K562 (cell line): ENCODE data around the gene RNF135. TPM values are rescaled to one million over a fixed set of nuclear protein-coding genes. Genes with fewer than 3 reads are reported as not detected.
"Not testable (repeated sequence)": the region's sequence is repeated elsewhere in the genome, so short reads cannot be mapped to it uniquely, and the experiment has no call there.

Source experiments
- ATAC-seq: fragments of 200-7000 bp; cut with Tn5 transposase; 3 replicates; pipeline ENCODE4 v1.9.1; 2020; ENCODE audit warnings: moderate library complexity
- BruUV-seq: library from RNA; stranded (reverse); fragments of 400-500 nt; replicated peaks from 2 replicates; lab custom pipeline; 2021; lab: Mats Ljungman, UMichigan
- CTCF ChIA-PET: fragments of 300-600 bp; formaldehyde crosslinking; extraction: SDS; loops from one replicate; lab custom pipeline; 2021; ENCODE audit warnings: low intra/inter-chr PET ratio; lab: Yijun Ruan, JAX
- POLR2A ChIA-PET: fragments of 300-600, 350-650 bp; sonication (Branson Sonifier 250); formaldehyde crosslinking; extraction: SDS; loops from one replicate; lab custom pipeline; 2021; ENCODE audit warnings: antibody characterized with exemption, inconsistent platforms; lab: Yijun Ruan, JAX
- DNase-seq, 4 experiments: peaks; one replicate each; pipeline versions ENCODE4 v3.0.0 to v3.0.0-alpha.2; 2011 to 2018; ENCODE audit warnings: low spot score in 3 of 4, mixed read lengths in 3 of 4; ENCODE audit errors: extremely low read depth in 1 of 4
- FAIRE-seq: peaks from 2 replicates; lab custom pipeline; 2011; peaks lifted over from hg19 to GRCh38; lab: Jason Lieb, UNC
- H2AFZ ChIP-seq: 2 replicates; pipeline ENCODE4 v1.6.0; 2011; ENCODE audit warnings: low read depth, low read length, control low read depth, inconsistent platforms
- H3K27ac ChIP-seq: fragments of 200-600 bp; 3 replicates; pipeline ENCODE4 v1.8.0; 2011; ENCODE audit warnings: low read depth, mild to moderate bottlenecking, control low read depth, inconsistent platforms, low read length, moderate library complexity, mixed read lengths; ENCODE audit errors: extremely low read depth
- H3K27me3 ChIP-seq, 2 experiments: fragments of 300-600 bp in 1 of 2; 2 replicates in 1 of 2; 3 replicates in 1 of 2; pipeline versions ENCODE4 v1.6.0 to v1.8.0; 2011; ENCODE audit warnings: inconsistent platforms in 2 of 2, low read length in 2 of 2, mild to moderate bottlenecking in 1 of 2, mixed read lengths in 1 of 2, moderate library complexity in 1 of 2; ENCODE audit not compliant: control insufficient read depth in 2 of 2, insufficient read depth in 2 of 2
- H3K36me3 ChIP-seq: fragments of 300-600 bp; 3 replicates; pipeline ENCODE4 v1.8.0; 2011; ENCODE audit warnings: mild to moderate bottlenecking, low read length, inconsistent platforms; ENCODE audit not compliant: control insufficient read depth, insufficient read depth
- H3K4me1 ChIP-seq, 2 experiments: fragments of 200-600 bp in 1 of 2; replicated peaks in 1 of 2; 2 replicates in 1 of 2; 3 replicates in 1 of 2; pipeline versions ENCODE4 v1.5.1 to v1.8.0; 2011; ENCODE audit warnings: inconsistent platforms in 2 of 2, low read length in 2 of 2, mild to moderate bottlenecking in 1 of 2, mixed read lengths in 1 of 2, moderate library complexity in 1 of 2; ENCODE audit not compliant: control insufficient read depth in 2 of 2, insufficient read depth in 2 of 2
- H3K4me2 ChIP-seq: 2 replicates; pipeline ENCODE4 v1.6.1; 2011; ENCODE audit warnings: low read length, control low read depth, inconsistent platforms, mixed read lengths; ENCODE audit not compliant: insufficient read depth
- H3K4me3 ChIP-seq: fragments of 200-600 bp; sonication (generic), shearing (Covaris generic); 2 replicates; pipeline ENCODE4 v1.5.1; 2016; ENCODE audit warnings: control low read depth, inconsistent platforms
- H3K79me2 ChIP-seq: fragments of 200-600 bp; 3 replicates; pipeline ENCODE4 v1.8.0; 2011; ENCODE audit warnings: low read length, inconsistent platforms; ENCODE audit not compliant: control insufficient read depth, insufficient read depth
- H3K9ac ChIP-seq, 2 experiments: 2 replicates each; pipeline versions ENCODE4 v1.6.0 to v1.6.1; 2011; ENCODE audit warnings: low read depth in 2 of 2, low read length in 2 of 2, control low read depth in 1 of 2, inconsistent platforms in 1 of 2, mild to moderate bottlenecking in 1 of 2, mixed read lengths in 1 of 2; ENCODE audit not compliant: insufficient read depth in 1 of 2
- H3K9me1 ChIP-seq: one replicate; pipeline ENCODE4 v1.6.0; 2011; ENCODE audit warnings: inconsistent platforms, mild to moderate bottlenecking, low read length, moderate library complexity; ENCODE audit not compliant: control insufficient read depth, insufficient read depth
- H3K9me3 ChIP-seq: replicated peaks from 2 replicates; pipeline ENCODE4 v1.5.1; 2011; ENCODE audit warnings: low read depth, low read length, inconsistent platforms; ENCODE audit not compliant: control insufficient read depth, insufficient read depth
- H4K20me1 ChIP-seq: replicated peaks from 2 replicates; pipeline ENCODE4 v1.6.1; 2011; ENCODE audit warnings: low read length, inconsistent platforms, mixed read lengths; ENCODE audit not compliant: control insufficient read depth, insufficient read depth
- C11orf30 ChIP-seq: fragments of 450-650 bp; IDR thresholded peaks from 2 replicates; pipeline ENCODE4 v1.6.1; 2016; ENCODE audit warnings: low read depth, mild to moderate bottlenecking
- CEBPB ChIP-seq: fragments of 450-650 bp; IDR thresholded peaks from 2 replicates; pipeline ENCODE4 v1.6.1; 2016; ENCODE audit warnings: missing genetic modification characterization, missing compliant biosample characterization
- ETV1 ChIP-seq: fragments of 450-650 bp; conservative IDR thresholded peaks from 2 replicates; pipeline ENCODE4 v1.6.1; 2016; ENCODE audit warnings: missing genetic modification characterization, control low read depth, low read depth, missing compliant biosample characterization
- MAFF ChIP-seq: IDR thresholded peaks from 2 replicates; pipeline ENCODE4 v1.6.1; 2012; ENCODE audit warnings: low read length, improper control_type of control experiment
- MAFG ChIP-seq: fragments of 450-650 bp; conservative IDR thresholded peaks from 2 replicates; pipeline ENCODE4 v1.6.1; 2016; ENCODE audit warnings: missing genetic modification characterization, missing compliant biosample characterization
- PHB ChIP-seq: fragments of 250-450 bp; sonication (Bioruptor Pico); IDR thresholded peaks from 2 replicates; pipeline ENCODE4 v1.5.0; 2021
- SMARCB1 ChIP-seq: IDR thresholded peaks from 2 replicates; pipeline ENCODE4 v1.6.1; 2011; ENCODE audit warnings: improper control_type of control experiment, low read depth; ENCODE audit not compliant: insufficient read length
- ZNF316 ChIP-seq: fragments of 450-650 bp; IDR thresholded peaks from 2 replicates; pipeline ENCODE4 v1.6.1; 2016
- WGBS: fragments of 100-300 bp; shearing (Covaris generic); methylation state at CpG from one replicate; pipeline ENCODE4 v1.1.6; 2016; ENCODE audit warnings: low coverage, mixed read lengths; ENCODE audit not compliant: insufficient coverage; ENCODE audit errors: missing lambda C conversion rate; 5-methylcytosine and 5-hydroxymethylcytosine counted together
- in situ Hi-C: fragments of 300-500 bp; cut with MboI; formaldehyde crosslinking; loops from 4 replicates; pipeline ENCODE4 v1.15.0; 2018; ENCODE audit warnings: inconsistent platforms, mixed read lengths
- intact Hi-C: fragments of 100-400 bp; cut with micrococcal nuclease; formaldehyde crosslinking; loops from 2 replicates; pipeline ENCODE4 v1.14.2; 2022
- polyA plus RNA-seq, 8 experiments: library from polyadenylated mRNA; depleted of rRNA in 4 of 8; stranded (reverse) in 5 of 8; unstranded in 3 of 8; fragments of >200 nt; fragmentation: Nextera tagmentation in 2 of 8; fragmentation: Illumina TruSeq in 1 of 8; extraction: Ambion mirVana in 2 of 8; extraction: Trizol in 1 of 8; gene quantifications; 2 replicates each; pipeline versions ENCODE4 v1.2.1 to v1.2.3, GENCODE V29; 2011 to 2014; ENCODE audit warnings: inconsistent platforms in 1 of 8, missing spikeins in 1 of 8
- total RNA-seq, 7 experiments: library from RNA; depleted of rRNA in 6 of 7; stranded (reverse); fragments of >200 nt in 6 of 7; fragmentation: Illumina TruSeq in 2 of 7; extraction: Trizol in 2 of 7; gene quantifications; 2 replicates each; pipeline versions ENCODE4 v1.2.1 to v1.2.3, GENCODE V29; 2011 to 2021; ENCODE audit warnings: low replicate concordance in 1 of 7

RNF135 gene
- total and polyA plus RNA-seq, 9 of the 15 experiments (the other 6 are each of a cell fraction or from before 2014, with no cell fraction given): 0.08 TPM; not detected in 8

DNA sequence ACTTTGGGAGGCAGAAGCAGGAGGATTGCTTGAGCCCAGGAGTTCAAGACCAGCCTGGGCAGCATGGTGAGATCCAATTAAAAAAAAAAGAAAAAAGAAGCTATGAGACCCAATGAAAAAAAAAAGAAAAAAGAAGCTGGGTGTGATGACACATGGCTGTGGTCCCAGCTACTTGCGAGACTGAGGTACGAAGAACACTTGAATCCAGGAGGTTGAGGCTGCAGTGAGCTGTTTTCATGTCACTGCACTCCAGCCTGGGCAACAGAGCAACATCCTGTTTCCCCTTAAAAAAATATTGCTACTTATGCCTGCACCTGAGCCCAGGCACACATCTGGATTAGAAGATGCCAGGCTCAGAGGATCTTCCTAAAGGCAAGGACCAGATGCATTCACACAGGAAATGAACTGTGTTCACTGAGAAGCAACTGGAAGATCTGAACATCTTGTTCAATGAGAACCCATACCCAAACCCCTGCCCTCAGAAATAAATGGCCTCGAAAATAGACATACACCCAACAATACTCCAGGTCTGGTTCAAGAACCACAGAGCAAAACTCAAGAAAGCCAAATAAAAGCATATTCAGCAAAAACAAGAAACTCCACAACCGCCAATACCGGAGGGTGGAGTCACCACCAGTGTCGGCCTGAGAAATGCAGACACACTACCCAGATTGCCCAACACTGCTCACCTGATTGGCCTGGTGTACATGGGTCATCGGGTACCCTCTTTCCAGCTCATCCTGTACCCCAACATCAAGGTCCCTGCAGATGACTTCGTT, 4.4 kb downstream of the RNF135 start:
- 12% methylated on average over 8 of the region's 8 CpGs for WGBS

DNA sequence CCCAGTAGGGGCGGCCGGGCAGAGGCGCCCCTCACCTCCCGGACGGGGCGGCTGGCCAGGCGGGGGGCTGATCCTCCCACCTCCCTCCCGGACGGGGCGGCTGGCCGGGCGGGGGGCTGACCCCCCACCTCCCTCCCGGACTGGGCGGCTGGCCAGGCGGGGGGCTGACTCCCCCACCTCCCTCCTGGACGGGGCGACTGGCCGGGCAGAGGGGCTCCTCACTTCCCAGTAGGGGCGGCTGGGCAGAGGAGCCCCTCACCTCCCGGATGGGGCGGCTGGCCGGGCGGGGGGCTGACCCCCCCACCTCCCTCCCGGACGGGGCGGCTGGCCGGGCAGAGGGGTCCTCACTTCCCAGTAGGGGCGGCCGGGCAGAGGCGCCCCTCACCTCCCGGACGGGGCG, 9.1 kb downstream of the RNF135 start:
- WGBS: no CpG with 5 or more reads among the region's 33 CpGs
- H3K9me3 ChIP-seq, H2AFZ ChIP-seq, ATAC-seq, H3K27me3 ChIP-seq, H3K79me2 ChIP-seq, H4K20me1 ChIP-seq, H3K4me2 ChIP-seq, CTCF ChIA-PET, FAIRE-seq, H3K4me1 ChIP-seq, in situ Hi-C loops, H3K9ac ChIP-seq, H3K27ac ChIP-seq, intact Hi-C loops, POLR2A ChIA-PET, H3K9me1 ChIP-seq, BruUV-seq, DNase-seq, H3K4me3 ChIP-seq, H3K36me3 ChIP-seq: not testable (repeated sequence)

More for the DNA sequence above, 4.4 kb downstream of the RNF135 start:
- Histone ChIP-seq H2AFZ (no peak overlapping the region), H3K4me2 (no peak overlapping the region), H3K9ac (no peak overlapping the region), H3K4me3 (no peak overlapping the region), H3K27ac (no peak overlapping the region), H3K36me3 (no peaks in the 10 kb centered on the region)
- intact Hi-C loops (no loop called here), in situ Hi-C loops (no loop called here)
- DNase-seq: no peak
- no peak for ATAC-seq
- FAIRE-seq: no peak
- TF ChIP-seq CEBPB (tag): no peak
- peak; percentile 83 for TF ChIP-seq C11orf30
- peak; percentile 89 for TF ChIP-seq ZNF316
- TF ChIP-seq PHB (CRISPR knock-in tag): no peak
- TF ChIP-seq ETV1 (tag): no peak
- TF ChIP-seq MAFG: peak; percentile 68
- TF ChIP-seq SMARCB1: no peak
- peak; percentile 51 for TF ChIP-seq MAFF
- TF ChIP-seq, all 486 proteins: peak for 4
- H4K20me1 ChIP-seq: no peaks in the 10 kb centered on the region
- ChIA-PET CTCF (no interaction called here), POLR2A (no interaction called here)
- H3K27me3 ChIP-seq: no peaks in the 10 kb centered on the region
- H3K9me3 ChIP-seq: no peaks in the 10 kb centered on the region; the same call in 1 of the 2 replicates
- no peaks in the 10 kb centered on the region; a peak in 1 of 5 replicates for H3K4me1 ChIP-seq
- no TSS peak for BruUV-seq
- no peaks in the 10 kb centered on the region for H3K79me2 ChIP-seq
- no peaks in the 10 kb centered on the region for H3K9me1 ChIP-seq
